Activated CD4-positive, CD25-positive, alpha-beta regulatory T cell treated with anti-CD3 and anti-CD28 coated beads, Interleukin-2, amount 50 U/mL, for 72 hours (primary cell): ENCODE results near the gene PROCA1.
"Not testable (repeated sequence)": the region's sequence is repeated elsewhere in the genome, so short reads cannot be mapped to it uniquely, and the experiment has no call there.

ENCODE experiments used
- DNase-seq: peaks from one replicate; pipeline ENCODE4 v3.0.0; 2021

The PROCA1 gene

GRCh38 chr17:28744104-28744971 is 32.6 kb upstream of the PROCA1 start:
- DNase-seq, result peak; percentile 63

GRCh38 chr17:28743243-28744103 is 31.8 kb upstream of the PROCA1 start, which contains the start of gene TRAF4:
Gene TRAF4, plus strand, starts transcription at chr17:28744011. Its CDS starts 102 bp downstream, at chr17:28744113.
- peak; percentile 80 for DNase-seq

GRCh38 chr17:28741358-28742349 is 30.0 kb upstream of the PROCA1 start:
- no peak for DNase-seq

- no peak for DNase-seq
Observed at GRCh38 chr17:28740406-28741357, 29.0 kb upstream of the PROCA1 start.

- DNase-seq, result no peak
Observed at GRCh38 chr17:28738680-28739384, 27.1 kb upstream of the PROCA1 start.

GRCh38 chr17:28737770-28738679 is 26.3 kb upstream of the PROCA1 start:
- no peak for DNase-seq

GRCh38 chr17:28737316-28737715 is 25.6 kb upstream of the PROCA1 start:
- DNase-seq, result no peak

GRCh38 chr17:28735913-28736769 is 24.5 kb upstream of the PROCA1 start:
- DNase-seq, result not testable (repeated sequence)

GRCh38 chr17:28735242-28735722 is 23.6 kb upstream of the PROCA1 start:
- no peak for DNase-seq

- DNase-seq, result no peak
Observed at GRCh38 chr17:28734712-28735241, 23.1 kb upstream of the PROCA1 start.

GRCh38 chr17:28733346-28733745 is 21.7 kb upstream of the PROCA1 start:
- DNase-seq, result no peak

- no peak for DNase-seq
Observed at GRCh38 chr17:28729950-28730330, 18.3 kb upstream of the PROCA1 start.

GRCh38 chr17:28728364-28729200 is 16.9 kb upstream of the PROCA1 start, which contains the start of gene NEK8:
Gene NEK8, plus strand, starts transcription at chr17:28728788. Its CDS starts 26 bp downstream, at chr17:28728814.
- DNase-seq, result peak; percentile 99

- DNase-seq, result peak; percentile 91
Observed at GRCh38 chr17:28726627-28727491, 15.2 kb upstream of the PROCA1 start.

GRCh38 chr17:28726226-28726626 is 14.5 kb upstream of the PROCA1 start, which contains the start of gene TLCD1:
Gene TLCD1, minus strand, starts transcription at chr17:28726233. Its CDS starts 136 bp downstream, at chr17:28726097.
- DNase-seq, result peak; percentile 82
